ENCODE measurements around the gene EEF1B2.
"Not testable (repeated sequence)": the region's sequence is repeated elsewhere in the genome, so short reads cannot be mapped to it uniquely, and the experiment has no call there.

Gene EEF1B2

GRCh38 chr2:206159346-206160124 lies at the start of gene EEF1B2, which contains the start of gene NDUFS1:
Gene EEF1B2, plus strand, starts transcription at chr2:206159895. Its CDS starts 85 bp downstream, at chr2:206159980.
Gene NDUFS1, minus strand, starts transcription at chr2:206159444. Its CDS starts 5,766 bp downstream, at chr2:206153678.
- peak; percentile 73 to 99 (median 96) for DNase-seq

GRCh38 chr2:206112108-206112507 lies 47.6 kb upstream of the EEF1B2 start:
- DNase-seq, result no peak

- DNase-seq, result no peak
Measured at GRCh38 chr2:206112846-206113547, 46.7 kb upstream of the EEF1B2 start.

GRCh38 chr2:206115026-206115578 lies 44.6 kb upstream of the EEF1B2 start:
- no peak for DNase-seq

- no peak for DNase-seq
Measured at GRCh38 chr2:206116278-206116677, 43.4 kb upstream of the EEF1B2 start.

- DNase-seq, result not testable (repeated sequence)
Measured at GRCh38 chr2:206122569-206122968, 37.1 kb upstream of the EEF1B2 start.

GRCh38 chr2:206125901-206126300 lies 33.8 kb upstream of the EEF1B2 start:
- no peak for DNase-seq

- peak in 4 of 56 donors; percentile 1 to 10 (median 4) for DNase-seq
Measured at GRCh38 chr2:206127656-206128055, 32.0 kb upstream of the EEF1B2 start.

GRCh38 chr2:206143451-206143850 lies 16.2 kb upstream of the EEF1B2 start:
- DNase-seq, result peak in 15 of 56 donors; percentile 2 to 59 (median 26)

- peak in 3 of 56 donors; percentile 7 to 28 (median 18) for DNase-seq
Measured at GRCh38 chr2:206144383-206144782, 15.3 kb upstream of the EEF1B2 start.

- DNase-seq, result no peak
Measured at GRCh38 chr2:206145665-206146064, 14.0 kb upstream of the EEF1B2 start.

- no peak for DNase-seq
Measured at GRCh38 chr2:206149330-206149729, 10.4 kb upstream of the EEF1B2 start.

- no peak for DNase-seq
Measured at GRCh38 chr2:206150168-206150567, 9.5 kb upstream of the EEF1B2 start.

- no peak for DNase-seq
Measured at GRCh38 chr2:206150631-206151030, 9.1 kb upstream of the EEF1B2 start.

GRCh38 chr2:206154197-206154596 lies 5.5 kb upstream of the EEF1B2 start:
- DNase-seq, result no peak

GRCh38 chr2:206157014-206157413 lies 2.7 kb upstream of the EEF1B2 start:
- not testable (repeated sequence) for DNase-seq

- peak in 1 of 56 donors; percentile 65 for DNase-seq
Measured at GRCh38 chr2:206158563-206159345, 941 bp upstream of the EEF1B2 start.

- DNase-seq, result peak in 3 of 56 donors; percentile 3 to 73 (median 52)
Measured at GRCh38 chr2:206160125-206160806, 571 bp downstream of the EEF1B2 start.

- DNase-seq, result no peak
Measured at GRCh38 chr2:206160807-206161179, 1.1 kb downstream of the EEF1B2 start.

- not testable (repeated sequence) for DNase-seq
Measured at GRCh38 chr2:206162401-206162800, 2.7 kb downstream of the EEF1B2 start.

Data from nucleus accumbens (tissue), 56 donors.